Measurements from ENCODE around the gene MINDY3. TPM values are rescaled to one million over a fixed set of nuclear protein-coding genes. Genes with fewer than 3 reads are reported as not detected.

The MINDY3 gene
- total RNA-seq, 1 experiment from 2014 or later: 14.9 TPM

- no peak for TF ChIP-seq CTCF (conservative IDR thresholded peaks at IDR 0.05)
- H3K27me3 Mint-ChIP-seq (ENCODE audit: low read depth): no peaks in the 10 kb centered on the region; the same call in 1 of the 2 replicates
- no peak overlapping the region for H2BK120ac ChIP-seq (ENCODE audit: low read depth, low read length, poor library complexity, severe bottlenecking)
- no peak for DNase-seq
- H3T11ph ChIP-seq (ENCODE audit: low read length): no peak overlapping the region
- H3K4ac ChIP-seq (ENCODE audit: low read depth, low read length): no peak overlapping the region
- no peak overlapping the region for H2BK12ac ChIP-seq (ENCODE audit: insufficient read length, low read depth, low read length)
- H2AFZ ChIP-seq (ENCODE audit: low read length): no peak overlapping the region
- no peaks in the 10 kb centered on the region for H3K4me1 ChIP-seq (ENCODE audit: insufficient read depth, low read length)
- no peaks in the 10 kb centered on the region for H3K23me2 ChIP-seq (ENCODE audit: insufficient read length, low read depth, low read length, poor library complexity, severe bottlenecking)
- no peak overlapping the region for H3K27ac Mint-ChIP-seq
- no peaks in the 10 kb centered on the region; the same call in 1 of the 2 replicates for H3K79me2 ChIP-seq (ENCODE audit: insufficient read depth, low read length)
- no peak overlapping the region for H3K18ac ChIP-seq (ENCODE audit: insufficient read length, low read depth, low read length)
- H4K8ac ChIP-seq (replicated peaks; ENCODE audit: insufficient read length, low read depth, low read length): no peak overlapping the region
- H3K14ac ChIP-seq (ENCODE audit: insufficient read depth, low read length): no peak overlapping the region
- H4K91ac ChIP-seq (ENCODE audit: insufficient read length, low read depth, low read length): no peak overlapping the region
- H3K4me3 Mint-ChIP-seq: no peak overlapping the region
- H3K36me3 Mint-ChIP-seq (ENCODE audit: insufficient read depth in 1 of 3, low read depth in 3 of 3): peaks cover 23 to 30% (median 26%) of the 10 kb centered on the region in 3 experiments
- no peaks in the 10 kb centered on the region for H4K20me1 ChIP-seq (ENCODE audit: control insufficient read depth, insufficient read depth, insufficient read length)
- H3K9me3 ChIP-seq (ENCODE audit: control insufficient read depth, low read depth, low read length): no peaks in the 10 kb centered on the region
- no peak overlapping the region for H3K56ac ChIP-seq (ENCODE audit: insufficient read length, low read depth, low read length)
- no peaks in the 10 kb centered on the region for H3K27me3 ChIP-seq (ENCODE audit: insufficient read depth, low read length)
- H2AK5ac ChIP-seq (ENCODE audit: insufficient read length, low read length): no peak overlapping the region
- H2BK20ac ChIP-seq (ENCODE audit: low read depth, low read length, poor library complexity, severe bottlenecking): no peak overlapping the region
- peaks cover 2% of the 10 kb centered on the region for H3K79me1 ChIP-seq (ENCODE audit: insufficient read depth, low read depth, low read length, poor library complexity, severe bottlenecking)
- WGBS (ENCODE audit: extremely low coverage, insufficient read length, low lambda C conversion rate): no CpG with 5 or more reads among the region's 4 CpGs
- H3K9ac ChIP-seq (ENCODE audit: extremely low read depth, insufficient read length, low read length): no peak overlapping the region
- H3K9me3 Mint-ChIP-seq: peaks cover 18 to 27% of the 10 kb centered on the region in 2 experiments
- H3K4me1 Mint-ChIP-seq: no peaks in the 10 kb centered on the region
- no peak overlapping the region for H3K23ac ChIP-seq (ENCODE audit: insufficient read length, low read depth, low read length)
- H3K27ac ChIP-seq (ENCODE audit: insufficient read length, low read depth, low read length): no peak overlapping the region
- H4K5ac ChIP-seq (ENCODE audit: insufficient read length, low read depth, low read length): no peak overlapping the region
- no peak overlapping the region for H2BK15ac ChIP-seq (ENCODE audit: low read depth, low read length)
- no peak overlapping the region for H2BK5ac ChIP-seq (ENCODE audit: insufficient read length, low read length)
- H3K4me2 ChIP-seq (ENCODE audit: insufficient read depth, insufficient read length, low read length): no peak overlapping the region
These were observed 11.0 kb downstream of the MINDY3 start for GRCh38 chr10:15849316-15849715.
